GM23338 (cell line): ENCODE results near the gene MMS19.

Experiments used
- CREB1 ChIP-seq: fragments of 250-450 bp; sonication (Bioruptor Pico); IDR thresholded peaks from 2 replicates; pipeline ENCODE4 v1.5.0; 2020; ENCODE audit warnings: low read depth, mild to moderate bottlenecking, moderate library complexity
- ETS1 ChIP-seq: IDR thresholded peaks from 2 replicates; pipeline ENCODE4 v1.6.1; 2016; ENCODE audit warnings: antibody characterized with exemption
- EZH2 ChIP-seq: fragments of 200-600 bp; sonication (generic); IDR thresholded peaks from one replicate; pipeline ENCODE4 v1.8.0; 2017; ENCODE audit warnings: antibody characterized with exemption, mild to moderate bottlenecking, low read depth; ENCODE audit not compliant: unreplicated experiment
- EZH2phosphoT487 ChIP-seq: fragments of 200-600 bp; sonication (generic); IDR thresholded peaks from one replicate; pipeline ENCODE4 v1.8.1; 2018; ENCODE audit warnings: antibody characterized with exemption; ENCODE audit not compliant: unreplicated experiment
- JUNB ChIP-seq: IDR thresholded peaks from one replicate; pipeline ENCODE4 v1.6.1; 2016; ENCODE audit warnings: antibody characterized with exemption; ENCODE audit not compliant: unreplicated experiment
- NANOG ChIP-seq: IDR thresholded peaks from 2 replicates; pipeline ENCODE4 v1.6.1; 2016; ENCODE audit warnings: antibody characterized with exemption, borderline replicate concordance
- POLR2AphosphoS5 ChIP-seq: IDR thresholded peaks from 2 replicates; pipeline ENCODE4 v1.6.1; 2016; ENCODE audit warnings: antibody characterized with exemption, low read depth
- REST ChIP-seq: IDR thresholded peaks from one replicate; pipeline ENCODE4 v1.6.1; 2018; ENCODE audit warnings: antibody characterized with exemption; ENCODE audit not compliant: unreplicated experiment
- STAT1 ChIP-seq: IDR thresholded peaks from one replicate; pipeline ENCODE4 v1.6.1; 2016; ENCODE audit warnings: antibody characterized with exemption; ENCODE audit not compliant: unreplicated experiment
- ZNF114 ChIP-seq: fragments of 250-450 bp; sonication (Bioruptor Pico); IDR thresholded peaks from 2 replicates; pipeline ENCODE4 v1.5.0; 2020; ENCODE audit warnings: mild to moderate bottlenecking, moderate library complexity
- ZNF331 ChIP-seq: fragments of 250-450 bp; sonication (Bioruptor Pico); IDR thresholded peaks from 2 replicates; pipeline ENCODE4 v1.5.0; 2020; ENCODE audit warnings: low read depth, mild to moderate bottlenecking, moderate library complexity
- TF ChIP-seq, protein P1 (sequence below), 2 experiments: fragments of 200-600 bp in 1 of 2; sonication (generic) in 1 of 2; conservative IDR thresholded peaks; 2 replicates each; pipeline versions ENCODE4 v1.5.1 to v1.6.1; 2016 to 2017; ENCODE audit warnings: antibody characterized with exemption in 2 of 2, low read depth in 2 of 2, mild to moderate bottlenecking in 2 of 2, moderate library complexity in 1 of 2

DNA sequence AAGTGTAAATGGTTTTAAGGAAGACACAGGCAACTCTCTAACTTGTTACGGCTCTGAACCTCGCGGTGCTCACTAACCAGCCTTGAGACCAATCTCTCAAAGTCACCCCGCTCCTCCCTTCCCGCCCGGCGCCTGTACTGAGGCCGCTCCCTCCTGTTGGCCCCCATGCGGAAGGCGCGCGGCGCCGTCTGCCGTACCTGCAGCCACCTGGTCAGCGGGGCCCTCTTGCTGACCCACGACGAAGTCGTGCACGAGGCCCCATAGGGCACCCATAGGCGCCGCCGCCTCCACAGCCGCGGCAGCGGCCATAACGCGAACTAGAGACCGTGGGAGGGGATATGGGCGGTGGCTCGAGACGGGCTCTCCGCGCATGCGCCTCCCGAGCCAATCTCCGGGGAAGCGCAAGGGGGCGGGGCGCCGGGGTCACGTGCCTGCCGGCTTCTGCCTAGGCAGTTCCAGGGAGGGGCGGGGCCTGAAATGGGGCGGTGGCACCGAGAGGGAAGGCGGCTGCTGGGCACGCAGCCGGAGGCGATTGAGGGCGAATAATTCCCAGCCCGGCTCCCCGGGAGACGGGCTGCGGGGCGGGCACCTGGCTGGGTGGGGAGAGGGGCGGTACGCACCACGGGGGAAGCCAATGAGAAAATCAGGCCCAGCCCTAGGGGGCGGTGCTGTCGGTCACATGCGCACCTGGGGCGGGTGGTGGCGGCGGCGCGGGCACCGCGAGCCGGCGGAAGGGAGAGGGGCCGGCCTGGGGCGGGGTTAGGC, at the start of gene MMS19:
- TF ChIP-seq, protein P1, sequence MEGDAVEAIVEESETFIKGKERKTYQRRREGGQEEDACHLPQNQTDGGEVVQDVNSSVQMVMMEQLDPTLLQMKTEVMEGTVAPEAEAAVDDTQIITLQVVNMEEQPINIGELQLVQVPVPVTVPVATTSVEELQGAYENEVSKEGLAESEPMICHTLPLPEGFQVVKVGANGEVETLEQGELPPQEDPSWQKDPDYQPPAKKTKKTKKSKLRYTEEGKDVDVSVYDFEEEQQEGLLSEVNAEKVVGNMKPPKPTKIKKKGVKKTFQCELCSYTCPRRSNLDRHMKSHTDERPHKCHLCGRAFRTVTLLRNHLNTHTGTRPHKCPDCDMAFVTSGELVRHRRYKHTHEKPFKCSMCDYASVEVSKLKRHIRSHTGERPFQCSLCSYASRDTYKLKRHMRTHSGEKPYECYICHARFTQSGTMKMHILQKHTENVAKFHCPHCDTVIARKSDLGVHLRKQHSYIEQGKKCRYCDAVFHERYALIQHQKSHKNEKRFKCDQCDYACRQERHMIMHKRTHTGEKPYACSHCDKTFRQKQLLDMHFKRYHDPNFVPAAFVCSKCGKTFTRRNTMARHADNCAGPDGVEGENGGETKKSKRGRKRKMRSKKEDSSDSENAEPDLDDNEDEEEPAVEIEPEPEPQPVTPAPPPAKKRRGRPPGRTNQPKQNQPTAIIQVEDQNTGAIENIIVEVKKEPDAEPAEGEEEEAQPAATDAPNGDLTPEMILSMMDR (conservative IDR thresholded peaks at IDR 0.05; ENCODE audit: low read depth in 2 of 2) = no peak
- TF ChIP-seq POLR2AphosphoS5 = peak; percentile 71
- no peak for TF ChIP-seq JUNB
- no peak for TF ChIP-seq EZH2phosphoT487
- no peak for TF ChIP-seq EZH2
- no peak for TF ChIP-seq NANOG
- TF ChIP-seq REST = no peak
- no peak for TF ChIP-seq STAT1
- no peak for TF ChIP-seq ZNF114 (CRISPR knock-in tag)
- TF ChIP-seq ZNF331 (CRISPR knock-in tag) = no peak
- TF ChIP-seq ETS1 = peak; percentile 37
- TF ChIP-seq CREB1 (CRISPR knock-in tag) = no peak
